Activated CD8-positive, alpha-beta memory T cell treated with anti-CD3 and anti-CD28 coated beads for 36 hours (primary cell): ENCODE measurements around the gene SLC6A20. TPM values are rescaled to one million over a fixed set of nuclear protein-coding genes. Genes with fewer than 3 reads are reported as not detected.
"Not testable (repeated sequence)": the region's sequence is repeated elsewhere in the genome, so short reads cannot be mapped to it uniquely, and the experiment has no call there.

Source experiments
- CTCF ChIA-PET: fragments of 350-600 bp; sonication (Branson Sonifier 250); formaldehyde crosslinking; loops from one replicate; lab custom pipeline; 2021; ENCODE audit warnings: antibody characterized with exemption; lab: Charles Lee
- POLR2A ChIA-PET: fragments of 350-600 bp; sonication (Branson Sonifier 250); formaldehyde crosslinking; loops from one replicate; lab custom pipeline; 2021; ENCODE audit warnings: antibody characterized with exemption; lab: Charles Lee
- total RNA-seq, 2 experiments: library from RNA; stranded (reverse); gene quantifications; one replicate each; pipeline ENCODE4 v1.2.3, GENCODE V29; 2021

SLC6A20 gene
- total RNA-seq, 2 experiments from 2014 or later: 0.08 to 0.13 TPM

DNA sequence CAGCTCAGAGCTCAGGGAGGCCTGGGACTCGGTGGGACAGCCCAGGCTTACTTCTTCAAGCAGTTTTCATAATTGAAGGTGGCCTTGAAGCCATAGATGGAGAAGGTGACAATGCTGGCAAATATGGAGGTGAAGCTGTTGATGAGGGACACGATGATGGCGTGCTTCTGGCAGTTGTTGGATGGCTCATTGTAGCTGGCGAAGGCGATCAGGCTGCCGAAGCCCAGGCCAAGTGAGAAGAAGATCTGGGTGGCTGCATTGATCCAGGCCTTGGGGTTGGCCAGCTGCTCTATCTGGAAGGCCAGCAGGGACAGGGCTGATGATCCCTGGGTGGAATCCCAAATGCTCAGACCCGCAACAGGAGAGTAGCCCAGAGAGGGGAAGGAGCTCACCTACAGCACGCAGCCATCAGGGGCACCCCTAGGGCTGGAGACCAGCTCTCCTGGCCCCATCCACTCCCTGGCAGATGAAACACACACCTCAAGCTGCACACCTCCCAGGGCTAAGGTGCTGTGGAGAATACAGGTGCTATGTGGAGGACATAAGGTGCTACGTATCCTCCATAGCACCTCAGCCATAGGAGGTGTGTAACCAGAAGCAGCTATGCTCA, 25.1 kb downstream of the SLC6A20 start:
- ChIA-PET CTCF (interaction anchor here (0.8 kb wide), 1 partner anchor 308 kb away, joined by 3 read pairs; no protein-coding TSS in a partner anchor), POLR2A (no interaction called here)

DNA sequence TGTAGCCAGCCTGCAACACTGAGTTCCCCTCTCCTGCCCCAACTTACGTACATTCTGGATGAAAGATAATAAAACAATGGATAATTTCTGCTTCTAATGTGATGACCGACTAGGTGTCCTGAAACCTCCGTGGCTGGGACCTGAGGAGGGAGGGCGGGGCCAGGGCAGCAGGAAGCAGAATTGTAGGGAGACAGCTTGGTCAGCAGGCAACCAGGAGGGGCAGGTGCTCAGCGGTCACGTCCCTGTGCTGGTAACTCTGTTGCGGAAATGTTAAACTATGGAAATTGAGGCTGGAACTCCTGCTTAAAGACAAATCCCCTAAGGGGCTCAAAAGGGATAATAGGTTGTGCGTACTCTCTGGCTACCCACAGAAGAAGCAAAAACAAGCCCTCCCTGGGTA, 30.4 kb downstream of the SLC6A20 start:
- ChIA-PET POLR2A (no interaction called here), CTCF (interaction anchor here (1.1 kb wide), 1 partner anchor 17 kb away, joined by 3 read pairs; no protein-coding TSS in a partner anchor)

GRCh38 chr3:45765266-45765851, 31.0 kb downstream of the SLC6A20 start:
- CTCF ChIA-PET: interaction anchor here (1.1 kb wide), 1 partner anchor 17 kb away, joined by 3 read pairs; no protein-coding TSS in a partner anchor

DNA sequence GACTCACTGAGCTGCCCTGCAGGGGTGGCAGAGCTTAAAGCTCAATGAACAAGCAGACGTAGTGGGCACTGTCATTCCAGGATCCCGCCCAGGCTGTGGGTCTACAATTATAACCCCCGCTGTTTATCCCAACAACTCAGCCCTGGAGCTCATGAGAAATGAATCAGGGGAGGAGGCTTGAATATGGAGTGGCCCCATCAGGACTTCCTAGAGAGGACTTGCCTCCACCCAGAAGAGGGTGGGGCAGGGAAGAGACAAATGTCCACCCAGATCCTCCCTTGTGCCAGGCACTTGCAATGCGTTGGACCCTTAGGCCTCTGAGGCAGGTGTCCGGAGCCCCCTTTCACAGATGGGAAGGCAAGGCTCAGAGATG, 33.0 kb downstream of the SLC6A20 start:
- CTCF ChIA-PET: interaction anchor here (1.4 to 6.3 kb wide), 2 partner anchors 167 to 315 kb away, joined by 6 to 51 read pairs; no protein-coding TSS in a partner anchor
- POLR2A ChIA-PET: no interaction called here

More at GRCh38 chr3:45765266-45765851, 31.0 kb downstream of the SLC6A20 start:
- POLR2A ChIA-PET: no interaction called here

- CTCF ChIA-PET: interaction anchor here (1.4 to 6.3 kb wide), 2 partner anchors 167 to 316 kb away, joined by 6 to 51 read pairs; no protein-coding TSS in a partner anchor
- POLR2A ChIA-PET: no interaction called here
Measured at GRCh38 chr3:45762647-45763302, 33.6 kb downstream of the SLC6A20 start.

- ChIA-PET POLR2A (no interaction called here), CTCF (interaction anchor here (1.1 to 6.3 kb wide), 8 partner anchors 15 to 319 kb away, joined by 3 to 51 read pairs (median 5); no protein-coding TSS in a partner anchor)
Measured at GRCh38 chr3:45761831-45762230, 34.5 kb downstream of the SLC6A20 start.

DNA sequence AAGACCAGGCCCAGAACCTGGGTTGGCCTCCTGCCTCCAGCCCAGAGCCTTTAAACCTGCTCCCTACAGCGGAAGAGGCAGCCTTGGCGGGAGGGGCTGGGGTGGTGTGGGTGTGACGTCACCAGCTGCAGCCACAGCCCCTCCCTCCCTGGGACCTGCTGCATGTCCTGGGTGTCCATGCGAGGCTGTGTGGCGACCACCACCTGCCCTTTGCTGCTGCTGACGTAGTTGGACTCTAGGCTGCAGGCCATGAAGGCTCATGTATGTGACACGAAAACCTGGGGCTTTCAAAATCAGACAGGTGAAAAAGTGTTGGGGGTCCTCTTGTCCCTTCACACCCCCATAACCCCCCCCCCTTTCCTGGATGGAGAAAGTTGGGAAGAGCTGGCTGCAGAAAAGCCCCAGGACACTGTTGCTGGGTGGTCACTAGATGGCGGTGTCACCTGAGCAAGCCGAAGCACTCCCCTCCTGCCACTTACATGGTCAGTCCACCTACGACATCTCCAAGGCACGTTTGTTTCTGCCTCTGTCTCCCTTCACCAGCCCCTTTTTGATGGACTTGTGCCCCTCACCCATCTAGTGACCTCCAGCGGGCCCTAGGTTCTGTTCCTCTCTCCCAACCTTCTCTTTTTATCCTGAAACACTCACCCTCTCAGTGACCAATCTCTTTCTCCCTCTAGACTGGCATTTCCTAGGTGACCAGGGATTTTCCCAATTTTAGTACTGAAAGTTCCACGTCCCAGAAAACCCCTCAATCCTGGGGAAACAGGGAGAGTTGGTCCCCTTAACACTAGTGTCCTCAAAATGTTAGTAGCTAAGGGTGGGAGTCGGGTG, 35.2 kb downstream of the SLC6A20 start:
- ChIA-PET POLR2A (no interaction called here), CTCF (interaction anchor here (0.6 to 6.3 kb wide), 12 partner anchors 16 to 320 kb away, joined by 3 to 51 read pairs (median 4); partner anchors contain the start of gene LZTFL1)

DNA sequence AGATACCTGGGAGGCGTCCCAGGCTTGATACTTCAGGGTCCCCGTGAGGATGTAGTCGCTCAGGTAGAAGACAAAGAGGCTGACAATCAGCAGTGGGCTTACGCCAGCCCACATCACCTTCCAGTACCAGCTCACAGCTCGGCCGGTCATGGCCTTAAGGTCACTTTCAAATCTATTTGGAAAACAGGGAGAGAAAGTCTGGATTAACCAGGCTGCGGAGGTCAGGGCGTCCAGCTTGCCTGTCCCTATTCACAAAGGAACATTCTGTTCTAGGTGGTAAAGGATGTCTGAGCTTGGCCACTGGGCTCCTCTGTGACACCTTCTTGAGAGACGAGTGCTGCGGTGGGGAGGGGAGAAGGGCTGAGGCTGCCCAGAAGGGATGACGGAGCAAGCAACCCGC, 36.5 kb downstream of the SLC6A20 start:
- ChIA-PET CTCF (interaction anchor here (1.7 to 6.3 kb wide), 4 partner anchors 73 to 170 kb away, joined by 5 to 51 read pairs (median 8); no protein-coding TSS in a partner anchor), POLR2A (no interaction called here)

GRCh38 chr3:45758871-45759270, 37.5 kb downstream of the SLC6A20 start:
- CTCF ChIA-PET: interaction anchor here (0.9 to 6.3 kb wide), 2 partner anchors 67 to 171 kb away, joined by 3 to 51 read pairs; no protein-coding TSS in a partner anchor
- POLR2A ChIA-PET: no interaction called here

DNA sequence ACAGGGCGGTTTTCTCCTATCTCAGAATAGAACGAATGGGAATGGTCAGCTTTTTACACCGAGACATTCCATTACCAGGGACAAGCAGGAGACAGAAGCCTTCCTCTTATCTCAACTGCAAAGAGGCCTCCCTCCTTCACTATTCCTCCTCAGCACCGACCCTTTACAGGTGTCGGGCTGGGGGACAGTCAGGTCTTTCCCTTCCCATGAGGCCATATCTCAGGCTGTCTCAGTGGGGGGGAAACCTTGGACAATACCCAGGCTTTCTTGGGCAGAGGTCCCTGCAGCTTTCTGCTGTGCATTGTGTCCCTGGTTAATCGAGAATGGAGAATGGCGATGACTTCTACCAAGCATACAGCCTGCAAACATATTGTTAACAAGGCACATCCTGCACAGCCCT, 39.2 kb downstream of the SLC6A20 start:
- POLR2A ChIA-PET, CTCF ChIA-PET: not testable (repeated sequence)

GRCh38 chr3:45756055-45756454, 40.3 kb downstream of the SLC6A20 start:
- CTCF ChIA-PET: no interaction called here
- POLR2A ChIA-PET: no interaction called here

DNA sequence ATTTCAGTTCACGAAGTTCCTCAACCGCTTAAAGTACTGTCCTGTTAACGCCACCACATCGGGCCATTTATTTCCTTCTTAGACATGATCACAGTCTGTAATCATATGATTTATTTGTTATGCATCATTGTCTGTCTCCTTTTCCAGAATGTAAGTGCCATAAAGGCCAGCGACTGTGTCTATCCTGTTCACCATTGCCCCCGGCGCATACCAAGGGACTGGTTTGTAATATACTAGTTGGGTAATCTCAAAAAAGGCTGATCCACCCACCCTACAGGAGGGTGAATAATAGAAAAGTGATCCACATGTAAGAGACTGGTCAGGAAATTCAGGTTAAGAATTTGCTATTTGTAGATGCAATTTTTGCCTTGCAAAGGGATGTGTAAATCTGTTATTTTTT, 41.9 kb downstream of the SLC6A20 start:
- POLR2A ChIA-PET: no interaction called here
- CTCF ChIA-PET: no interaction called here

- ChIA-PET POLR2A (no interaction called here), CTCF (interaction anchor here (0.6 to 1.2 kb wide), 2 partner anchors 18 to 176 kb away, joined by 3 read pairs; no protein-coding TSS in a partner anchor)
Measured at GRCh38 chr3:45753095-45753494, 43.2 kb downstream of the SLC6A20 start.

GRCh38 chr3:45751537-45752242, 44.6 kb downstream of the SLC6A20 start:
- POLR2A ChIA-PET: no interaction called here
- CTCF ChIA-PET: no interaction called here

- CTCF ChIA-PET: interaction anchor here (0.7 kb wide), 1 partner anchor 100 kb away, joined by 3 read pairs; no protein-coding TSS in a partner anchor
- POLR2A ChIA-PET: no interaction called here
Measured at GRCh38 chr3:45749880-45750279, 46.5 kb downstream of the SLC6A20 start.

DNA sequence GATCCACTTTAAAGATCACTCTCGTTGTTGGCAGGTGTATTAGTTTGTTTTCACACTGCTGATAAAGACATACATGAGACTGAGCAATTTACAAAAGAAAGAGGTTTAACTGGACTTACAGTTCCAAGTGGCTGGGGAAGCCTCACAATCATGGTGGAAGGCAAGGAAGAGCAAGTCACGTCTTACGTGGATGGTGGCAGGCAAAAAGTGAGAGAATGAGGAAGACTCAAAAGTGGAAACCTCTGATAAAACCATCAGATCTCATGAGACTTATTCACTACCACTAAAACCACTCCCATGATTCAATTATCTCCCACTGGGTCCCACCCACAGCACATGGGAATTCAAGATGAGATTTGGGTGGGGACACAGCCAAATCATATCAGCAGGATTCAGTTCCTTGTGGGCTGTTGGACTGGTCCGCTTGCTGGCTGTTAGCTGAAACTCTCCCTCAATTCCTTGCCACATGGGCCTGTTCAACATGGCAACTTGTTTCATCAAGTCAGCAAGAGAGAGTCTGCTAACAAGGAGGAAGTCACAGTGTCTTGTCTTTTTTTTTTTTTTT, 47.2 kb downstream of the SLC6A20 start:
- ChIA-PET POLR2A (interaction anchor here (1.2 kb wide), 1 partner anchor 93 kb away, joined by 4 read pairs; the partner anchor contains the start of gene LZTFL1), CTCF (interaction anchor here (0.7 kb wide), 1 partner anchor 99 kb away, joined by 3 read pairs; no protein-coding TSS in a partner anchor)

DNA sequence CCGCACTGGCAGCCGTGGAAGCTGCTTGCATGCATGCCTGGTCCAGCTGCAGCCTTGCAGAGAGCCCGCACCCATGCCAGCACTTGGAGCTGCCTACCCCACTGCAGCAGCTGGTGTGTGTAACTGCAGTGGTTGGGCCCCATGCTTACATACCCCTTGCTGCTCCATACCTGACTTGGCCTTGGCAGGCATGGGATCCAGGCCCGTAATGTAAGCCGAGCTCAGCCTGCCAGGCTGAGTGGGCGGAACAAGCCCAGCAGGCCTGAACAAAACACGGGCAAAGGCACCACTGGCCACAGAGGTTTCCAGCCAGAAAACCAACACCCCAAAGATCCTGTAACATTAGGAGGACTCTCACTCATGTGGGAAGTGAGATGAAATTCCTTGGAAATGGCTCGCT, 48.3 kb downstream of the SLC6A20 start:
- POLR2A ChIA-PET: interaction anchor here (1.2 kb wide), 1 partner anchor 94 kb away, joined by 4 read pairs; the partner anchor contains the start of gene LZTFL1
- CTCF ChIA-PET: interaction anchor here (0.9 kb wide), 1 partner anchor 181 kb away, joined by 3 read pairs; no protein-coding TSS in a partner anchor
